K562 (cell line): Measurements from ENCODE around the gene SGMS1. TPM values are rescaled to one million over a fixed set of nuclear protein-coding genes. Genes with fewer than 3 reads are reported as not detected.
A peak's percentile ranks its signal among the peaks of the same experiment; 100 is the strongest.

Experiments
- BHLHE40 ChIP-seq: IDR thresholded peaks from 2 replicates; pipeline ENCODE4 v1.6.1; 2011; ENCODE audit warnings: low read length, improper control_type of control experiment
- CEBPG ChIP-seq, 3 experiments: fragments of 200-800 bp in 1 of 3; sonication (Bioruptor generic) in 1 of 3; sonication (generic) in 1 of 3; formaldehyde crosslinking in 1 of 3; IDR thresholded peaks in 2 of 3; conservative IDR thresholded peaks in 1 of 3; 2 replicates each; pipeline versions ENCODE4 v1.6.1 to v1.8.0; 2016 to 2022; ENCODE audit warnings: missing compliant biosample characterization in 2 of 3, missing genetic modification characterization in 2 of 3, mild to moderate bottlenecking in 1 of 3, missing genetic modification reagents in 1 of 3
- E2F3 ChIP-seq: fragments of 250-450 bp; sonication (Bioruptor Pico); IDR thresholded peaks from 2 replicates; pipeline ENCODE4 v1.4.0; 2020; ENCODE audit warnings: mild to moderate bottlenecking
- ETV5 ChIP-seq: sonication (generic); formaldehyde crosslinking; IDR thresholded peaks from 2 replicates; pipeline ENCODE4 v1.4.0; 2020; ENCODE audit warnings: low read depth, mild to moderate bottlenecking, missing genetic modification reagents
- IFI16 ChIP-seq: fragments of 250-450 bp; sonication (Bioruptor Pico); IDR thresholded peaks from 2 replicates; pipeline ENCODE4 v2.1.2; 2022; ENCODE audit warnings: mild to moderate bottlenecking, inconsistent platforms
- MEF2D ChIP-seq: conservative IDR thresholded peaks from 2 replicates; pipeline ENCODE4 v1.6.1; 2016; ENCODE audit warnings: low read depth, missing genetic modification characterization, missing compliant biosample characterization
- NR2C1 ChIP-seq, 2 experiments: fragments of 450-650 bp; IDR thresholded peaks; 2 replicates each; pipeline ENCODE4 v1.6.1; 2017; ENCODE audit warnings: mild to moderate bottlenecking in 2 of 2, antibody characterized with exemption in 1 of 2, inconsistent platforms in 1 of 2, missing compliant biosample characterization in 1 of 2, missing genetic modification characterization in 1 of 2
- NR2F6 ChIP-seq: fragments of 450-650 bp; formaldehyde crosslinking; IDR thresholded peaks from 2 replicates; pipeline ENCODE4 v1.4.0; 2020; ENCODE audit warnings: mild to moderate bottlenecking
- NRF1 ChIP-seq, 2 experiments: fragments of 450-650 bp; IDR thresholded peaks in 1 of 2; conservative IDR thresholded peaks in 1 of 2; 2 replicates each; pipeline ENCODE4 v1.6.1; 2014; ENCODE audit warnings: mild to moderate bottlenecking in 2 of 2
- PHTF2 ChIP-seq: fragments of 250-450 bp; sonication (Bioruptor Pico); IDR thresholded peaks from 2 replicates; pipeline ENCODE4 v1.5.0; 2021; ENCODE audit warnings: mild to moderate bottlenecking
- POLR3G ChIP-seq: IDR thresholded peaks from 2 replicates; pipeline ENCODE4 v1.6.1; 2011; ENCODE audit not compliant: insufficient read length, insufficient replicate concordance; ENCODE audit errors: extremely low read depth
- SNAPC5 ChIP-seq: fragments of 250-450 bp; sonication (Bioruptor Pico); IDR thresholded peaks from 2 replicates; pipeline ENCODE4 v1.8.0; 2021; ENCODE audit warnings: moderate library complexity, mild to moderate bottlenecking, inconsistent platforms
- TEAD4 ChIP-seq, 2 experiments: sonication (generic) in 1 of 2; formaldehyde crosslinking in 1 of 2; IDR thresholded peaks; 2 replicates each; pipeline versions ENCODE4 v1.6.1 to v1.8.0; 2012 to 2022; ENCODE audit warnings: borderline replicate concordance in 1 of 2, inconsistent platforms in 1 of 2, low read length in 1 of 2, mild to moderate bottlenecking in 1 of 2, missing genetic modification reagents in 1 of 2
- USF2 ChIP-seq: sonication (generic); formaldehyde crosslinking; IDR thresholded peaks from 2 replicates; pipeline ENCODE4 v1.5.0; 2020; ENCODE audit warnings: missing genetic modification reagents
- ZNF407 ChIP-seq: fragments of 450-650 bp; IDR thresholded peaks from 2 replicates; pipeline ENCODE4 v1.6.1; 2016; ENCODE audit warnings: low read depth
- ZNF584 ChIP-seq: fragments of 200-800 bp; sonication (Bioruptor generic); IDR thresholded peaks from 2 replicates; pipeline ENCODE4 v1.6.1; 2016; ENCODE audit warnings: low read depth, mild to moderate bottlenecking, missing genetic modification characterization, missing compliant biosample characterization
- ZNF644 ChIP-seq: fragments of 200-800 bp; sonication (Bioruptor generic); IDR thresholded peaks from 2 replicates; pipeline ENCODE4 v1.6.1; 2016; ENCODE audit warnings: low read depth, missing genetic modification characterization, missing compliant biosample characterization
- polyA plus RNA-seq, 8 experiments: library from polyadenylated mRNA; depleted of rRNA in 4 of 8; stranded (reverse) in 5 of 8; unstranded in 3 of 8; fragments of >200 nt; fragmentation: Nextera tagmentation in 2 of 8; fragmentation: Illumina TruSeq in 1 of 8; extraction: Ambion mirVana in 2 of 8; extraction: Trizol in 1 of 8; gene quantifications; 2 replicates each; pipeline versions ENCODE4 v1.2.1 to v1.2.3, GENCODE V29; 2011 to 2014; ENCODE audit warnings: inconsistent platforms in 1 of 8, missing spikeins in 1 of 8
- total RNA-seq, 7 experiments: library from RNA; depleted of rRNA in 6 of 7; stranded (reverse); fragments of >200 nt in 6 of 7; fragmentation: Illumina TruSeq in 2 of 7; extraction: Trizol in 2 of 7; gene quantifications; 2 replicates each; pipeline versions ENCODE4 v1.2.1 to v1.2.3, GENCODE V29; 2011 to 2021; ENCODE audit warnings: low replicate concordance in 1 of 7

SGMS1 gene
- total and polyA plus RNA-seq, 9 of the 15 experiments (the other 6 are each of a cell fraction or from before 2014, with no cell fraction given): 22.6 to 232 (median 82.2) TPM

GRCh38 chr10:50605269-50605950 is 18.3 kb downstream of the SGMS1 start (continued):
- TF ChIP-seq NR2C1 (IDR thresholded peaks at IDR 0.05): no peak
- TF ChIP-seq NR2C1 (tag; IDR thresholded peaks at IDR 0.05): peak; percentile 50; the same call in 1 of the 2 replicates
- no peak for TF ChIP-seq POLR3G
- no peak for TF ChIP-seq MEF2D (tag)
- TF ChIP-seq PHTF2: no peak
- no peak for TF ChIP-seq SNAPC5 (CRISPR knock-in tag)
- no peak for TF ChIP-seq NR2F6
- no peak for TF ChIP-seq ZNF644 (tag)
- peak; percentile 31; the same call in 1 of the 2 replicates for TF ChIP-seq TEAD4 (IDR thresholded peaks at IDR 0.05; ENCODE audit: low read length)
- no peak for TF ChIP-seq TEAD4 (CRISPR knock-in tag; IDR thresholded peaks at IDR 0.05; ENCODE audit: borderline replicate concordance)
- TF ChIP-seq ZNF407: no peak
- no peak for TF ChIP-seq IFI16
- TF ChIP-seq ZNF584 (CRISPR knock-in tag): no peak
- TF ChIP-seq ETV5 (CRISPR knock-in tag): 0 out of 2 replicates have a peak, but pooled peaks have one; percentile 24
- no peak for TF ChIP-seq E2F3 (CRISPR knock-in tag)
- no peak for TF ChIP-seq BHLHE40
- peak; percentile 19 to 22; a peak in 1 of 4 replicates for TF ChIP-seq NRF1 (conservative IDR thresholded peaks at IDR 0.05 in 1 of 2, IDR thresholded peaks at IDR 0.05 in 1 of 2)
- no peak for TF ChIP-seq USF2
- TF ChIP-seq CEBPG (CRISPR knock-in tag; IDR thresholded peaks at IDR 0.05): peak; percentile 70
- peak; percentile 87 to 94 for TF ChIP-seq CEBPG (tag; conservative IDR thresholded peaks at IDR 0.05 in 1 of 2, IDR thresholded peaks at IDR 0.05 in 1 of 2)
